Measurements from ENCODE around the gene NF2. TPM values are rescaled to one million over a fixed set of nuclear protein-coding genes. Genes with fewer than 3 reads are reported as not detected.

Gene NF2
- total RNA-seq, 1 experiment from 2014 or later: 190 TPM

GRCh38 chr22:29717789-29718188 lies 114.4 kb downstream of the NF2 start:
- H3K9me3 ChIP-seq (ENCODE audit: control insufficient read depth, insufficient read depth, low read depth, low read length): no peaks in the 10 kb centered on the region
- no peaks in the 10 kb centered on the region for H3K27me3 ChIP-seq (ENCODE audit: control insufficient read depth, insufficient read depth, low read length)
- TF ChIP-seq CTCF (IDR thresholded peaks at IDR 0.05) (no peak), TCF7L2 (IDR thresholded peaks at IDR 0.05; ENCODE audit: low read depth, low read length) (no peak), REST (IDR thresholded peaks at IDR 0.05; ENCODE audit: insufficient read depth in 1 of 2, low read depth in 2 of 2, low read length in 1 of 2) (no peak), SIN3A (IDR thresholded peaks at IDR 0.05; ENCODE audit: borderline replicate concordance, insufficient read depth, low read depth, low read length) (no peak), POLR2AphosphoS5 (IDR thresholded peaks at IDR 0.05; ENCODE audit: low read depth, low read length) (no peak)
- ATAC-seq (no peak), DNase-seq (ENCODE audit: low read depth, low spot score) (no peak)
- H3K27ac ChIP-seq (ENCODE audit: low read length): no peak overlapping the region
- intact Hi-C loops (cut with micrococcal nuclease; ENCODE audit: unreplicated experiment) (no loop called here), in situ Hi-C loops (cut with HindIII; ENCODE audit: low pct_unique_long_range_greater_than_20kb, low sequenced_read_pairs) (no loop called here)
- POLR2A ChIA-PET: no interaction called here
- no TSS peak for BruUV-seq (replicated peaks)
- H3K4me1 ChIP-seq (ENCODE audit: control insufficient read depth, insufficient read depth, low read length): no peaks in the 10 kb centered on the region
- H3K4me3 ChIP-seq (ENCODE audit: low read depth in 2 of 2, low read length in 2 of 2): no peak overlapping the region
- no peaks in the 10 kb centered on the region for H3K36me3 ChIP-seq (ENCODE audit: control insufficient read depth, insufficient read depth, low read length)
- CTCF ChIA-PET: interaction anchor here (0.6 kb wide), 1 partner anchor 181 kb away, joined by 6 read pairs; no protein-coding TSS in a partner anchor

GRCh38 chr22:29718949-29719898 lies 115.8 kb downstream of the NF2 start:
- H3K27me3 ChIP-seq (ENCODE audit: control insufficient read depth, insufficient read depth, low read length): no peaks in the 10 kb centered on the region
- H3K9me3 ChIP-seq (ENCODE audit: control insufficient read depth, insufficient read depth, low read depth, low read length): no peaks in the 10 kb centered on the region
- TF ChIP-seq POLR2AphosphoS5 (IDR thresholded peaks at IDR 0.05; ENCODE audit: low read depth, low read length) (no peak), REST (IDR thresholded peaks at IDR 0.05; ENCODE audit: insufficient read depth in 1 of 2, low read depth in 2 of 2, low read length in 1 of 2) (no peak), CTCF (IDR thresholded peaks at IDR 0.05) (no peak), SIN3A (IDR thresholded peaks at IDR 0.05; ENCODE audit: borderline replicate concordance, insufficient read depth, low read depth, low read length) (no peak), TCF7L2 (IDR thresholded peaks at IDR 0.05; ENCODE audit: low read depth, low read length) (no peak)
- intact Hi-C loops (cut with micrococcal nuclease; ENCODE audit: unreplicated experiment) (no loop called here), in situ Hi-C loops (cut with HindIII; ENCODE audit: low pct_unique_long_range_greater_than_20kb, low sequenced_read_pairs) (no loop called here)
- CTCF ChIA-PET: no interaction called here
- POLR2A ChIA-PET: no interaction called here
- no peaks in the 10 kb centered on the region for H3K4me1 ChIP-seq (ENCODE audit: control insufficient read depth, insufficient read depth, low read length)
- BruUV-seq (replicated peaks): no TSS peak
- ATAC-seq: no peak
- no peak for DNase-seq (ENCODE audit: low read depth, low spot score)
- H3K4me3 ChIP-seq (ENCODE audit: low read depth in 2 of 2, low read length in 2 of 2): no peak overlapping the region
- H3K36me3 ChIP-seq (ENCODE audit: control insufficient read depth, insufficient read depth, low read length): no peaks in the 10 kb centered on the region
- no peak overlapping the region for H3K27ac ChIP-seq (ENCODE audit: low read length)
